ENCODE data around the gene JAK1. TPM values are rescaled to one million over a fixed set of nuclear protein-coding genes. Genes with fewer than 3 reads are reported as not detected.

The JAK1 gene
- total RNA-seq, 4 donors from 2014 or later = 102 to 165 (median 120) TPM

DNA sequence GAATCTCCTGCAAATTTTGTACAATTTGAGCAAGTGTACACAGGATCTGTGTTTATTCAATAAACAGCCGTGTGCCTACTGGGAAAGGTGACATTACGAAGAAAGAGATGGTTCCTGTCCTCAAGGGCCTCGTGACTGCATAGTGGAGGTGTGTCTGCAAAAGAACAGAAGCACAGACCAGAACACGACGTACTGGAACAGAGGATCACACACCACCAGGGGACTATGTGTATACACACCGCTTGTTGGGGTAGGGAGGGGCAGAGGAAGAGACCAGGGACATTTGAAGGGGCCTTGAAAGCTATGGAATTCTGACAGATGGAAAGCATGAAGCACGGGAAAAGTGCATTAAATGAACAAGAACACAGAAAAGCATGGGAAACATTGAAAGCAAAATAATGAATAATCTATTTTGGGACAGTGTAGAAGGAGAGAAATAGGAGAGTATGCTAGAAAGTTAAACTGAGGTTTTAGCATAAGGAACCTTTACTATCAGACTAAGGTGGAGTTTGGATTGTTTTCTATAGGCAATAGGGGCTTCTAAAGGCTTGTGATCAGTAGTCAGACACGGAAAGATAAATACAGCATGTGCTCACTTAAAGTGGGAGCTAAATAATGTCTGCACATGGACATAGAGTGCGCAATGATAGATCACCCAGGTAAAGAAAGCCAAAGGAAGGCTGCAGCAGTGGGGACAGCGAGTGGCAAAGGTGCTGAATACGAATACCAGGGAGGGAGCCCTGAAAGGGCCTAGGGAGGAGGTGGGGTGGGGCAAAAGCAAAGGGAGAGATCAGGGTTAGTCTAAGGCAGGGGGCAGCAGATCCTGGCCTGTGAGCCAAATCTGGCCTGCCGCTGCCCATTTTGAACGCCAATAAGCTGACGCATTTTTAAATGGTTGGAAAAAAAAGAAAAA is 11.0 kb downstream of the JAK1 start:
- 51 to 57% methylated on average over 14 of the region's 14 CpGs for WGBS, 2 donors
- TF ChIP-seq, protein P1, sequence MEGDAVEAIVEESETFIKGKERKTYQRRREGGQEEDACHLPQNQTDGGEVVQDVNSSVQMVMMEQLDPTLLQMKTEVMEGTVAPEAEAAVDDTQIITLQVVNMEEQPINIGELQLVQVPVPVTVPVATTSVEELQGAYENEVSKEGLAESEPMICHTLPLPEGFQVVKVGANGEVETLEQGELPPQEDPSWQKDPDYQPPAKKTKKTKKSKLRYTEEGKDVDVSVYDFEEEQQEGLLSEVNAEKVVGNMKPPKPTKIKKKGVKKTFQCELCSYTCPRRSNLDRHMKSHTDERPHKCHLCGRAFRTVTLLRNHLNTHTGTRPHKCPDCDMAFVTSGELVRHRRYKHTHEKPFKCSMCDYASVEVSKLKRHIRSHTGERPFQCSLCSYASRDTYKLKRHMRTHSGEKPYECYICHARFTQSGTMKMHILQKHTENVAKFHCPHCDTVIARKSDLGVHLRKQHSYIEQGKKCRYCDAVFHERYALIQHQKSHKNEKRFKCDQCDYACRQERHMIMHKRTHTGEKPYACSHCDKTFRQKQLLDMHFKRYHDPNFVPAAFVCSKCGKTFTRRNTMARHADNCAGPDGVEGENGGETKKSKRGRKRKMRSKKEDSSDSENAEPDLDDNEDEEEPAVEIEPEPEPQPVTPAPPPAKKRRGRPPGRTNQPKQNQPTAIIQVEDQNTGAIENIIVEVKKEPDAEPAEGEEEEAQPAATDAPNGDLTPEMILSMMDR (IDR thresholded peaks at IDR 0.05) = peak in 3 of 6 experiments; percentile 7 to 48 (median 19)
- peak in 1 of 2 donors; percentile 27 for TF ChIP-seq POLR2A (IDR thresholded peaks at IDR 0.05)
- H3K36me3 ChIP-seq = no peaks in the 10 kb centered on the region
- no peak overlapping the region for H3K4me3 ChIP-seq (replicated peaks in 1 of 3)
- peak overlapping the region; percentile 7 to 66 (median 57) for H3K27ac ChIP-seq
- peaks cover 27 to 36% of the 10 kb centered on the region in 2 donors for H3K4me1 ChIP-seq
- DNase-seq = peak; percentile 88 to 89
- intact Hi-C loops (cut with DNase I) = no loop called here
- no peaks in the 10 kb centered on the region for H3K27me3 ChIP-seq
- H3K9me3 ChIP-seq = no peaks in the 10 kb centered on the region

DNA sequence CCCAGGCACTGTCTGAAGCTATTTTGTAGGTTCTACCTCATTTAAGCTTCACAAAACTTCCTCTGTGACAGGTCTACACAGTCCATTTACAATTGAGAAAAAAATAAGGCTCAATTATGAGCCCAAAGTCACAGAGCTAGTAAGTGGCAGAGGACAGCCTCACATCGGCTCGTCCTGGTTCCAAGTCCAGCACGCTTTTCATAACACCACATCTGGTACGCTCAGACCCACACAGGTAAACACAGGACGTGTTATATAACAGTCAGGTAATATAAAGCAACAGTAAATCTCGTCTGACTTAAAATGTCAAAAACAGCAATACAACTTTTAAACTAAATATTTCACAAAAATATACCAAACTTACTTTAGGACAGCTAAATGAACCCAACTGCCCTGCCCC is 13.1 kb downstream of the JAK1 start:
- Histone ChIP-seq H3K4me1 (peaks cover 40 to 47% of the 10 kb centered on the region in 2 donors), H3K27ac (no peak overlapping the region)

DNA sequence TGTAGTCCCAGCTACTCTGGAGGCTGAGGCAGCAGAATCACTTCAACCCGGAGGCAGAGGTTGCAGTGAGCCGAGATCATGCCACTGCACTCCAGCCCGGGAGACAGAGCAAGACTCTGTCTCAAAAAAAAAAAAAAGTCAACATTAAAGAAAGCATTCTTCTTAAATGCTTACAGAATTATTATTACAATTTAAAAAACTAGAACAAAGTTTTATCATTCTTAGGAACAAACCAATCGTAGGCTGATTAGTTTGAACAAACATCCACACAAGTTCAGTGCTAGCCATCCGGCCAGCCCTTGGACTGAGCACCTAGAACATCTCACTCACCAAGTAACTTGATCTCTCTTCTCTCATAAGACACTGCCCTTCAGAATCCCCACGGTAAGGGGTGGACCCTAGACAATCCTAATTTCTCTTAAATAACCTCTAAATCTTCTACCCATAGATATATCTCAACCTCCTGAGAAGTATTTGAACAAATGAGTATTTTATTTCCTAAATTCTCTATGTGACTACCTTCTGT is 16.0 kb downstream of the JAK1 start:
- 73 to 83% methylated on average over 6 of the region's 6 CpGs for WGBS, 2 donors
- Histone ChIP-seq H3K36me3 (no peaks in the 10 kb centered on the region), H3K27ac (no peak overlapping the region), H3K9me3 (no peaks in the 10 kb centered on the region), H3K27me3 (no peaks in the 10 kb centered on the region), H3K4me1 (peaks cover 21 to 27% of the 10 kb centered on the region in 2 donors), H3K4me3 (replicated peaks in 1 of 3) (no peak overlapping the region)
- intact Hi-C loops (cut with DNase I) = no loop called here
- TF ChIP-seq, protein P1 (IDR thresholded peaks at IDR 0.05) = no peak
- no peak for TF ChIP-seq POLR2A (IDR thresholded peaks at IDR 0.05)
- no peak for DNase-seq

More for the DNA sequence above, 13.1 kb downstream of the JAK1 start:
- Histone ChIP-seq H3K9me3 (no peaks in the 10 kb centered on the region), H3K4me3 (replicated peaks in 1 of 3) (no peak overlapping the region), H3K36me3 (no peaks in the 10 kb centered on the region), H3K27me3 (no peaks in the 10 kb centered on the region)
- intact Hi-C loops (cut with DNase I) = no loop called here
- WGBS, 2 donors = 80% methylated on average over 6 of the region's 6 CpGs
- DNase-seq = no peak
- TF ChIP-seq, protein P1 (IDR thresholded peaks at IDR 0.05) = no peak
- TF ChIP-seq POLR2A (IDR thresholded peaks at IDR 0.05) = no peak

DNA sequence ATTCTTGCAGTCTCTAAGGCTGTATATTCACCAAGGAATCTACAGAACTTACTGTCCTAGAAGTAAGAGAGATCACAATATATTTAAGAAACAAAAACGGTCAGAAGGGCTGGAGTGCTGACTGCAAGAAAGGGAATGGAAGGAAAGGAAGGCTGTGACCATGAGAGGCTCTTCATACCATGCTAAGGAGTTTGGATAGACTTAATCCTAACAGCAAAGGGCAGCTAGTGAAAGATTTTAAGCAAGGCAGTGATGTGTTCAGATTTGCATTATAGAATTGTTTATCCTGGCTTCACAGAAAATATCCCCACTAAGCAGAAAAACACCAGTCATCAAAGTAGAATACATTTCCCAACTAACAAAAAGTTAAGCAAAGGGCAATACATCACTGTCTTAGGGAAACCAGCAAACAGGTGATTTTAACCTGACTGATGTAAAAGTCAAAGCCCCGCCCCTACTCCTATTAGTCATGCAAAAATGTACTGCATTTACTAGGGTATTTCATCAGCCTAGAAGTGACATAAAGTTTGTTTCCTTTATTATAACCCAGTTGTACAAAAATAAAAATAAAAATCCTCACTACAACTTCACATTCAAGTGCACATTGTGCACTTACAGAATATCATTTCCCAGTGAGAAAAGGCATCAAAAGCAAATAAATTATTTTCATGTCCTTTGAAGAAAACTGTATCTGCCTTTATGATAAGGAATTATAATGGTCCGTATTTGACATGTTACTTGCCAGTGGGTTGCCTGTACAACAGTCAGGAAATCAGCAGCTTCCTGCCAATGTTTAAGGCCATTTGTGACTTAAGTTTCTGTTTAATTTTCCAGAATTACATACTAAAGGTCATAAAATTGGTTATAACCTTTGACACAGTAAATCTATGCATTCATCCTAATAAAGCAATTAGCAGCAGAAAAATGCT is 17.2 kb downstream of the JAK1 start:
- intact Hi-C loops (cut with DNase I) = no loop called here
- no peak overlapping the region for H3K27ac ChIP-seq

More for the DNA sequence above, 17.2 kb downstream of the JAK1 start:
- peaks cover 13 to 23% of the 10 kb centered on the region in 2 donors for H3K4me1 ChIP-seq
- H3K4me3 ChIP-seq (replicated peaks in 1 of 3) = no peak overlapping the region
- 60 to 65% methylated on average over 3 of the region's 3 CpGs for WGBS, 2 donors
- TF ChIP-seq, protein P1 (IDR thresholded peaks at IDR 0.05) = no peak
- TF ChIP-seq POLR2A (IDR thresholded peaks at IDR 0.05) = no peak
- DNase-seq = no peak
- H3K9me3 ChIP-seq = no peaks in the 10 kb centered on the region
- H3K36me3 ChIP-seq = no peaks in the 10 kb centered on the region
- H3K27me3 ChIP-seq = no peaks in the 10 kb centered on the region
